ENCODE data around the gene MIX23.

- TF ChIP-seq, protein P1, sequence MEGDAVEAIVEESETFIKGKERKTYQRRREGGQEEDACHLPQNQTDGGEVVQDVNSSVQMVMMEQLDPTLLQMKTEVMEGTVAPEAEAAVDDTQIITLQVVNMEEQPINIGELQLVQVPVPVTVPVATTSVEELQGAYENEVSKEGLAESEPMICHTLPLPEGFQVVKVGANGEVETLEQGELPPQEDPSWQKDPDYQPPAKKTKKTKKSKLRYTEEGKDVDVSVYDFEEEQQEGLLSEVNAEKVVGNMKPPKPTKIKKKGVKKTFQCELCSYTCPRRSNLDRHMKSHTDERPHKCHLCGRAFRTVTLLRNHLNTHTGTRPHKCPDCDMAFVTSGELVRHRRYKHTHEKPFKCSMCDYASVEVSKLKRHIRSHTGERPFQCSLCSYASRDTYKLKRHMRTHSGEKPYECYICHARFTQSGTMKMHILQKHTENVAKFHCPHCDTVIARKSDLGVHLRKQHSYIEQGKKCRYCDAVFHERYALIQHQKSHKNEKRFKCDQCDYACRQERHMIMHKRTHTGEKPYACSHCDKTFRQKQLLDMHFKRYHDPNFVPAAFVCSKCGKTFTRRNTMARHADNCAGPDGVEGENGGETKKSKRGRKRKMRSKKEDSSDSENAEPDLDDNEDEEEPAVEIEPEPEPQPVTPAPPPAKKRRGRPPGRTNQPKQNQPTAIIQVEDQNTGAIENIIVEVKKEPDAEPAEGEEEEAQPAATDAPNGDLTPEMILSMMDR (IDR thresholded peaks at IDR 0.05), result no peak
- no peak for TF ChIP-seq POLR2A (IDR thresholded peaks at IDR 0.05)
These were observed 33.9 kb downstream of the MIX23 start for GRCh38 chr3:122349171-122349570.
